Stimulated activated naive B cell treated with anti-CD40 and anti-IgM and Interleukin-4, amounts not matched to agents 10 μg/mL and 1 μg/mL and 100 μg/mL, for 72 hours (primary cell): Measurements from ENCODE around the gene DPYD.

Experiments
- ATAC-seq, 2 donors: fragments of 150-1000 bp; cut with Tn5 transposase; replicated peaks; 2 replicates each; pipeline ENCODE4 v1.10.0; 2021; ENCODE audit warnings: moderate library complexity in 1 of 2
- DNase-seq: peaks from one replicate; pipeline ENCODE4 v3.0.0; 2021
- H3K27ac Mint-ChIP-seq: one replicate; pipeline ENCODE4 v1.8.0; 2022; ENCODE audit warnings: mild to moderate bottlenecking, mixed read lengths
- H3K27me3 Mint-ChIP-seq, 2 donors: one replicate each; pipeline ENCODE4 v1.8.0; 2022; ENCODE audit warnings: mixed read lengths in 2 of 2
- H3K36me3 Mint-ChIP-seq, 2 donors: one replicate each; pipeline ENCODE4 v1.8.0; 2022; ENCODE audit warnings: mixed read lengths in 2 of 2, mild to moderate bottlenecking in 1 of 2
- H3K4me1 Mint-ChIP-seq, 2 donors: one replicate each; pipeline ENCODE4 v1.8.0; 2022; ENCODE audit warnings: mixed read lengths in 2 of 2, mild to moderate bottlenecking in 1 of 2
- H3K4me3 Mint-ChIP-seq, 2 donors: one replicate each; pipeline ENCODE4 v1.8.0; 2022; ENCODE audit warnings: mild to moderate bottlenecking in 2 of 2, mixed read lengths in 2 of 2, moderate library complexity in 1 of 2
- H3K9me3 Mint-ChIP-seq, 2 donors: one replicate each; pipeline ENCODE4 v1.8.0; 2022; ENCODE audit warnings: mixed read lengths in 2 of 2, mild to moderate bottlenecking in 1 of 2

The DPYD gene

GRCh38 chr1:97186381-97186780 is 734.5 kb downstream of the DPYD start:
- peaks cover 9 to 14% of the 10 kb centered on the region in 2 donors for H3K36me3 Mint-ChIP-seq
- DNase-seq (no peak), ATAC-seq (no peak)
- peaks cover 2 to 4% of the 10 kb centered on the region in 2 donors for H3K9me3 Mint-ChIP-seq
- no peak overlapping the region for H3K27ac Mint-ChIP-seq
- H3K4me1 Mint-ChIP-seq: peaks cover 2 to 13% of the 10 kb centered on the region in 2 donors
- no peaks in the 10 kb centered on the region for H3K27me3 Mint-ChIP-seq
- H3K4me3 Mint-ChIP-seq: no peak overlapping the region

GRCh38 chr1:97174039-97174704 is 746.7 kb downstream of the DPYD start:
- H3K4me3 Mint-ChIP-seq: no peak overlapping the region
- H3K36me3 Mint-ChIP-seq: peaks cover 0 to 3% of the 10 kb centered on the region in 2 donors
- no peak for DNase-seq
- ATAC-seq: no peak
- no peak overlapping the region for H3K27ac Mint-ChIP-seq
- H3K27me3 Mint-ChIP-seq: no peaks in the 10 kb centered on the region
- H3K9me3 Mint-ChIP-seq: no peaks in the 10 kb centered on the region
- H3K4me1 Mint-ChIP-seq: no peaks in the 10 kb centered on the region

GRCh38 chr1:97170300-97170699 is 750.5 kb downstream of the DPYD start:
- ATAC-seq: no peak
- H3K4me1 Mint-ChIP-seq: no peaks in the 10 kb centered on the region
- no peaks in the 10 kb centered on the region for H3K27me3 Mint-ChIP-seq
- H3K9me3 Mint-ChIP-seq: peaks cover 0 to 2% of the 10 kb centered on the region in 2 donors
- H3K4me3 Mint-ChIP-seq: no peak overlapping the region
- DNase-seq: no peak
- no peak overlapping the region for H3K27ac Mint-ChIP-seq
- H3K36me3 Mint-ChIP-seq: peaks cover 0 to 2% of the 10 kb centered on the region in 2 donors

- Mint-ChIP-seq H3K27ac (no peak overlapping the region), H3K36me3 (peaks cover 2 to 8% of the 10 kb centered on the region in 2 donors), H3K9me3 (peaks cover 0 to 6% of the 10 kb centered on the region in 2 donors), H3K4me1 (peaks cover 13 to 16% of the 10 kb centered on the region in 2 donors), H3K27me3 (no peaks in the 10 kb centered on the region), H3K4me3 (no peak overlapping the region)
- DNase-seq: no peak
- no peak for ATAC-seq
These were observed 752.8 kb downstream of the DPYD start for GRCh38 chr1:97168056-97168455.

- peaks cover 2 to 8% of the 10 kb centered on the region in 2 donors for H3K36me3 Mint-ChIP-seq
These were observed 753.6 kb downstream of the DPYD start for GRCh38 chr1:97167246-97167645.

GRCh38 chr1:97166626-97167025 is 754.2 kb downstream of the DPYD start:
- no peak for DNase-seq
- Mint-ChIP-seq H3K4me1 (peaks cover 13 to 16% of the 10 kb centered on the region in 2 donors), H3K27me3 (no peaks in the 10 kb centered on the region), H3K36me3 (peaks cover 2 to 8% of the 10 kb centered on the region in 2 donors), H3K27ac (no peak overlapping the region), H3K4me3 (no peak overlapping the region), H3K9me3 (peaks cover 0 to 6% of the 10 kb centered on the region in 2 donors)
- no peak for ATAC-seq

More at GRCh38 chr1:97167246-97167645, 753.6 kb downstream of the DPYD start:
- Mint-ChIP-seq H3K9me3 (peaks cover 0 to 6% of the 10 kb centered on the region in 2 donors), H3K27me3 (no peaks in the 10 kb centered on the region), H3K4me3 (no peak overlapping the region), H3K4me1 (peaks cover 13 to 16% of the 10 kb centered on the region in 2 donors), H3K27ac (no peak overlapping the region)
- no peak for ATAC-seq
- no peak for DNase-seq

- peaks cover 0 to 6% of the 10 kb centered on the region in 2 donors for H3K9me3 Mint-ChIP-seq
- H3K36me3 Mint-ChIP-seq: peaks cover 2 to 11% of the 10 kb centered on the region in 2 donors
- H3K4me3 Mint-ChIP-seq: peak overlapping the region; percentile 28 to 31
- peaks cover 18 to 33% of the 10 kb centered on the region in 2 donors for H3K4me1 Mint-ChIP-seq
- peak; percentile 77 to 80 for ATAC-seq
- DNase-seq: peak; percentile 15
- no peaks in the 10 kb centered on the region for H3K27me3 Mint-ChIP-seq
- peak overlapping the region; percentile 82 for H3K27ac Mint-ChIP-seq
These were observed 756.6 kb downstream of the DPYD start for GRCh38 chr1:97164276-97164639.

- Mint-ChIP-seq H3K27me3 (no peaks in the 10 kb centered on the region), H3K4me1 (peaks cover 18 to 39% of the 10 kb centered on the region in 2 donors), H3K4me3 (peak overlapping the region in 1 of 2 donors; percentile 32), H3K9me3 (peaks cover 0 to 6% of the 10 kb centered on the region in 2 donors), H3K27ac (peak overlapping the region; percentile 82), H3K36me3 (peaks cover 2 to 11% of the 10 kb centered on the region in 2 donors)
- DNase-seq: no peak
- peak; percentile 81 to 85 for ATAC-seq
These were observed 757.1 kb downstream of the DPYD start for GRCh38 chr1:97163591-97164275.

- Mint-ChIP-seq H3K27ac (no peak overlapping the region), H3K4me1 (peaks cover 22 to 48% of the 10 kb centered on the region in 2 donors), H3K36me3 (peaks cover 6 to 15% of the 10 kb centered on the region in 2 donors), H3K9me3 (peaks cover 0 to 6% of the 10 kb centered on the region in 2 donors), H3K27me3 (no peaks in the 10 kb centered on the region), H3K4me3 (no peak overlapping the region)
- ATAC-seq (no peak), DNase-seq (no peak)
These were observed 760.0 kb downstream of the DPYD start for GRCh38 chr1:97160818-97161217.

GRCh38 chr1:97159342-97159741 is 761.5 kb downstream of the DPYD start:
- ATAC-seq (peak; percentile 51 to 58), DNase-seq (no peak)
- Mint-ChIP-seq H3K36me3 (peaks cover 4 to 18% of the 10 kb centered on the region in 2 donors), H3K27ac (peak overlapping the region; percentile 56), H3K4me1 (peaks cover 20 to 44% of the 10 kb centered on the region in 2 donors), H3K9me3 (peaks cover 0 to 2% of the 10 kb centered on the region in 2 donors), H3K4me3 (peak overlapping the region; percentile 44 to 49), H3K27me3 (no peaks in the 10 kb centered on the region)

GRCh38 chr1:97158691-97159096 is 762.1 kb downstream of the DPYD start:
- H3K36me3 Mint-ChIP-seq: peaks cover 9 to 22% of the 10 kb centered on the region in 2 donors
- H3K4me3 Mint-ChIP-seq: peak overlapping the region in 1 of 2 donors; percentile 49
- H3K4me1 Mint-ChIP-seq: peaks cover 13 to 38% of the 10 kb centered on the region in 2 donors
- no peaks in the 10 kb centered on the region for H3K27me3 Mint-ChIP-seq
- H3K9me3 Mint-ChIP-seq: peaks cover 0 to 4% of the 10 kb centered on the region in 2 donors
- DNase-seq: no peak
- ATAC-seq: no peak
- H3K27ac Mint-ChIP-seq: no peak overlapping the region

GRCh38 chr1:97157991-97158390 is 762.8 kb downstream of the DPYD start:
- H3K27me3 Mint-ChIP-seq: no peaks in the 10 kb centered on the region
- H3K4me3 Mint-ChIP-seq: no peak overlapping the region
- peaks cover 9 to 31% of the 10 kb centered on the region in 2 donors for H3K4me1 Mint-ChIP-seq
- no peak overlapping the region for H3K27ac Mint-ChIP-seq
- peaks cover 15 to 28% of the 10 kb centered on the region in 2 donors for H3K36me3 Mint-ChIP-seq
- H3K9me3 Mint-ChIP-seq: peaks cover 0 to 4% of the 10 kb centered on the region in 2 donors
- no peak for ATAC-seq
- no peak for DNase-seq

- peaks cover 0 to 4% of the 10 kb centered on the region in 2 donors for H3K9me3 Mint-ChIP-seq
- DNase-seq (no peak), ATAC-seq (no peak)
- peaks cover 10 to 21% of the 10 kb centered on the region in 2 donors for H3K36me3 Mint-ChIP-seq
- no peaks in the 10 kb centered on the region for H3K4me1 Mint-ChIP-seq
- H3K27ac Mint-ChIP-seq: no peak overlapping the region
- H3K27me3 Mint-ChIP-seq: no peaks in the 10 kb centered on the region
- no peak overlapping the region for H3K4me3 Mint-ChIP-seq
These were observed 769.2 kb downstream of the DPYD start for GRCh38 chr1:97151651-97152050.

- no peak overlapping the region for H3K4me3 Mint-ChIP-seq
- H3K27me3 Mint-ChIP-seq: no peaks in the 10 kb centered on the region
- no peak overlapping the region for H3K27ac Mint-ChIP-seq
- ATAC-seq: no peak
- peaks cover 2 to 6% of the 10 kb centered on the region in 2 donors for H3K4me1 Mint-ChIP-seq
- H3K36me3 Mint-ChIP-seq: peaks cover 0 to 2% of the 10 kb centered on the region in 2 donors
- no peaks in the 10 kb centered on the region for H3K9me3 Mint-ChIP-seq
- no peak for DNase-seq
These were observed 775.4 kb downstream of the DPYD start for GRCh38 chr1:97145321-97145956.
